Stimulated activated CD8-positive, alpha-beta memory T cell treated with anti-CD3 and anti-CD28 coated beads, Interleukin-15, amount 100 ng/mL, for 1 hour (primary cell): ENCODE results near the gene CLEC2D.
"Not testable (repeated sequence)": the region's sequence is repeated elsewhere in the genome, so short reads cannot be mapped to it uniquely, and the experiment has no call there.

ENCODE experiments used
- DNase-seq: peaks from one replicate; pipeline ENCODE4 v3.0.0-alpha.2; 2020; ENCODE audit warnings: low read depth

CLEC2D gene

DNA sequence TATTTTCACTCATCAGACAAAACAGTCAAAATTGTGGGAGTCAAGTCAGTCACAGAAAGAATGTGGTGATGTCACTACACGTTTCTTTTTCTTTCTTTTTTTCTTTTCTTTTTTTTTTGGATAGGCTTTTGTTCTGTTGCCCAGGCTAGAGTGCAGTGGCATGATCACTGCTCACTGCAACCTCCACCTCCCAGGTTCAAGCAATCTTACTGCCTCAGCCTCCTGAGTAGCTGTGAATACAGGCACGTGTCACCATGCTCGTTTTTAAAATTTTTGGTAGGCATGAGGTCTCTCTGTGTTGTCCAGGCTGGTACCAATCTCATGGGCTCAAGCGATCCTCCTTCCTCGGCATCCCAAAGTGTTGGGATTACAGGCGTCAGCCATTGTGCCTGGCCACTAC lies 61.1 kb downstream of the CLEC2D start:
- DNase-seq = no peak

- no peak for DNase-seq
These were observed 61.9 kb downstream of the CLEC2D start for GRCh38 chr12:9731393-9731792.

DNA sequence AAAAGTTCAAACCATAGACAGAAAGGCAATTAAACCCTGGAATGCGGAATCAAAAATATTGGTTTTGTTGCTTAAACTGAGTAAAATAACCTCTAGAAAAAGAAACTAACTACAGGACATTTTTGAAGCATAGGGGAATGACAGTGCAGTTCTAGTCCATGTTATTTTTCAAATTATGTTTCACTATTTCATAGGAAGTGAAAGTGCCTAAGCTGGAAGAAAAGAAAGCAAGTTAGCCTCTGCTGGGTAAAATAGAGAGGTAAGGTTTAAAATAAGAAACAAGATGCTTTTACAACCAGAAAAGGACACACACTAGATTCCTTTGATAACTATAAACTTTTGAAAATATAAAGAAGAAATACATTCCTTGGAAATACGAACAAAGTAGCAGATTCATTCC lies 62.3 kb downstream of the CLEC2D start:
- no peak for DNase-seq

GRCh38 chr12:9732921-9733461 lies 63.5 kb downstream of the CLEC2D start, which contains the start of gene CLECL1:
Gene CLECL1 (minus strand): TSS chr12:9733097.
- DNase-seq = no peak

DNA sequence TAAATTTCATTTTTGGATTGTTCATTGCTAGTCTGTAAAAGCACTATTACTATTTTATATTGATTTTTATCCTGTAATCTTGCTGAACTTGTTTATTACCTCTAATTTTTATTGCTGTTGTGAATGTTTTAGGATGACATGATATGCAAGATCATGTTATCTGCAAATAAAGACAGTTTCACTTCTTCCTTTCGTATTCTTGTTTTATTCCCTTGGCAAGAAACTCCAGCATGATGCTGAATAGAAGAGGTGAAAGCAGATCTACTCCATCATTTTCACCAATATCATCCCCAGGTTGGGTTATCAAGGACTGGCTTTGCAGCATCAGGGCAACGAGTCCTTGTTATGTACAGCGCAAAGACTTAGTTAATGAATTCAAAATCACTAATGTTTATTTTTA lies 66.1 kb downstream of the CLEC2D start:
- DNase-seq = no peak

- no peak for DNase-seq
These were observed 67.6 kb downstream of the CLEC2D start for GRCh38 chr12:9736936-9737705.

DNA sequence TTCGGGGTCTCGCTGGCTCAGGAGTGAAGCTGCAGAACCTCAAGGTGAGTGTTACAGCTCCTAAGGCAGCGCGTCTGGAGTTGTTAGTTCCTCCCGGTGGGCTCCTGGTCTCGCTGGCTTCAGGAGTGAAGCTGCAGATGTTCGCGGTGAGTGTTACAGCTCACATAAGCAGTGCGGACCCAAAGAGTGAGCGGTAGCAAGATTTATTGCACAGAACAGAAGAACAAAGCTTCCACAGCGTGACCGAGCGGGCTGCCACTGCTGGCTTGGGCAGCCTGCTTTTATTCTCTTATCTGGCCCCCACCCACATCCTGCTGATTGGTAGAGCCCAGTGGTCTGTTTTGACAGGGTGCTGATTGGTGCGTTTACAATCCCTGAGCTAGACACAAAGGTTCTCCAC lies 69.4 kb downstream of the CLEC2D start:
- not testable (repeated sequence) for DNase-seq

DNA sequence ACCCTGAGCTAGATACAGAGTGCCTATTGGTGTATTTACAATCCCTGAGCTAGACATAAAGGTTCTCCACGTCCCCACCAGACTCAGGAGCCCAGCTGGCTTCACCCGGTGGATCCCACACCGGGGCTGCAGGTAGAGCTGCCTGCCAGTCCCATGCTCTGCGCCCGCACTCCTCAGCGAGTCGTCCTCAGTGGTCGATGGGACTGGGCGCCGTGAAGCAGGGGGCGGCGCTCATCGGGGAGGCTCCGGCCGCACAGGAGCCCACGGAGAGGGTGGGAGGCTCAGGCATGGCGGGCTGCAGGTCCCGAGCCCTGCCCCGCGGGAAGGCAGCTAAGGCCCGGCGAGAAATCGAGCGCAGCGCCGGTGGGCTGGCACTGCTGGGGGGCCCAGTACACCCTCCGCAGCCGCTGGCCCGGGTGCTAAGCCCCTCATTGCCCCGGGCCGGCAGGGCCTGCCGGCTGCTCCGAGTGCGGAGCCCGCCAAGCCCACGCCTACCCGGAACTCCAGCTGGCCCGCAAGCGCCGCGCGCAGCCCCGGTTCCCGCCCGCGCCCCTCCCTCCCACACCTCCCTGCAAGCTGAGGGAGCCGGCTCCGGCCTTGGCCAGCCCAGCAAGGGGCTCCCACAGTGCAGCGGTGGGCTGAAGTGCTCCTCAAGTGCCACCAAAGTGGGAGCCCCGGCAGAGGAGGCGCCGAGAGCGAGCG lies 70.0 kb downstream of the CLEC2D start:
- DNase-seq = not testable (repeated sequence)

GRCh38 chr12:9740106-9740750 lies 70.7 kb downstream of the CLEC2D start:
- DNase-seq = no peak

- DNase-seq = no peak
These were observed 72.2 kb downstream of the CLEC2D start for GRCh38 chr12:9741726-9742125.

- DNase-seq = no peak
These were observed 73.1 kb downstream of the CLEC2D start for GRCh38 chr12:9742661-9743060.

- no peak for DNase-seq
These were observed 75.7 kb downstream of the CLEC2D start for GRCh38 chr12:9745199-9745598.
